ENCODE measurements around the gene KLF13.

GRCh38 chr15:31379577-31379976, 52.9 kb downstream of the KLF13 start:
- TF ChIP-seq POLR2A (IDR thresholded peaks at IDR 0.05) = no peak
- no peak for TF ChIP-seq CTCF (IDR thresholded peaks at IDR 0.05)

Measured in sigmoid colon (tissue), 3 donors.